GM19463 (cell line): ENCODE results near the gene RNF146.
"Not testable (repeated sequence)": the region's sequence is repeated elsewhere in the genome, so short reads cannot be mapped to it uniquely, and the experiment has no call there.

Source experiments
- ATAC-seq: cut with Tn5 transposase; IDR thresholded peaks from one replicate; pipeline ENCODE4 v1.9.1; 2021; ENCODE audit warnings: mild to moderate bottlenecking, moderate library complexity; ENCODE audit not compliant: unreplicated experiment

The RNF146 gene, protein sequence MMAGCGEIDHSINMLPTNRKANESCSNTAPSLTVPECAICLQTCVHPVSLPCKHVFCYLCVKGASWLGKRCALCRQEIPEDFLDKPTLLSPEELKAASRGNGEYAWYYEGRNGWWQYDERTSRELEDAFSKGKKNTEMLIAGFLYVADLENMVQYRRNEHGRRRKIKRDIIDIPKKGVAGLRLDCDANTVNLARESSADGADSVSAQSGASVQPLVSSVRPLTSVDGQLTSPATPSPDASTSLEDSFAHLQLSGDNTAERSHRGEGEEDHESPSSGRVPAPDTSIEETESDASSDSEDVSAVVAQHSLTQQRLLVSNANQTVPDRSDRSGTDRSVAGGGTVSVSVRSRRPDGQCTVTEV

DNA sequence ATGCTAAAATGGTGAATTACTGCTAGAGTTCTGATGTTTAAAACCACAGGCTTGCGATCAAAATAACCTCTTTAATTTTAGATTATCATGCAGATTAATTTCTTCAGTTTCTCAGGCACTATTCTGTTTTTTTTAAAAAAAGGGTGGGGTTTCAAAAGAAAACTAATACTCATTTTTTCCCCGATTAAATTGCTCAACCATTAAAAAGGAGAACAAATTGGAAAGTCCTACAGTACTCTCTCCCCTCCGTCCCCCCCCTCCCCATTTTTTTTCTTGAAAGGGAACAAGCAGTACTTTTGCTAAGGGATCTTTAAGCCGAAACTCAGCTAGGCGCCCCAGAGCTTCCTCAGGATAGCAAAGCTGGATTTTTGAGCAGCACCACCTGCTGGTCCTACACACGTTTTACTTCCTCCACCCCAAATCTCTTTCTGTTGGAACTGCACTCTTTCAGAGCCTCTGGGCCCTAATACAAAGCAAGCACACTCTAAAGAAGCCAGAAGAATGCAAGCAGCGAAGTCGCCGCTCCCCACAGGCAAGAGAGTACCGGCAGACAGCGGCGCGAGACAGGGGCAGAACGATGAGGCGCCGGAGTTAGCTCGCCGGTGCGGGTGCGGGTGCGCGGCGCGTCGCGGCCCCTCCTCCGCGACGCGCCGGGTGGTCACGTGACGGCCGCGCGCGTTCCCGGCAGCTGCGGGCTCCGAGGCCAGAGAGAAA is at the start of gene RNF146:
Gene RNF146 (plus strand): TSS at position 687 of the 714 bp plus-strand sequence. CDS start 13,475 bp downstream, outside the sequence.
- peak; percentile 79 for ATAC-seq

- no peak for ATAC-seq
Observed at GRCh38 chr6:127219869-127220268, 46.8 kb upstream of the RNF146 start.

DNA sequence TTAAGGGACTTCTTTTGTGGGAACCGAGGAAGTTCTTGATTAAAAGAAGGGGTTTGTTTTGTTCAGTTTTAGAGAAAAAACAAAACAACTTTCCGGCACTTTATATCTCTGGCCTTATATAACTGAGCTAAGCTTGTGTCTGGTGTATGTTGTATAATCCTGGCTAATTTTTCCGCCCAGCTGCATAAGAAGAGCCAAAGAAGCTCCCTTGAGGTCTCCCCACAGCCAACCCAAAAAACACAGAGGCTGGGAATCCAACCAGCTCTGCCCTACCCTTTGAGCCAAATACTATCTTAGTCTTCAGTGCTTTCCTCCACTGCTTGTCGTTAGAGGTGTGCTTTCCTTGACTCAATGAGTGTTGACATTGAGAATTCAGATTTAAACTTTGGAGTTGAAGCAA is 45.5 kb upstream of the RNF146 start:
- ATAC-seq, result no peak

DNA sequence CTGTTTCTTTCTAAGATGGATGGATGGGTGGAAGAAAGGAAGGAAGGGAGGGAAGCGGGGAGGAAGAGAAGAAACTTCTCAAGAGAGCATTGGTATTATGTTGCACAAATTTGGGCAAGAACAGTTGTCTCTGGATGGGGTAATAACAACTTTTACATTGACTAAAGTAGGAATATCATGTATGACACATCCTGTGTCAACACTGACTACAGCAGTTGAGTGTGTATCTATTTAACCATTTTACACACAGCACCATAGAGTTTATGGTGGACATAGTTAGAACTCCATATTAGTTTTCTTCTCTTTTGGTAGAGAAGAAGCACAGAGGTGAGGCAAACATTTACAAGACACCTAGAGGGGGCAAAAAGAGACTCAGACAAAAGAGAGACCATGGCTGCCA is 44.2 kb upstream of the RNF146 start:
- no peak for ATAC-seq

DNA sequence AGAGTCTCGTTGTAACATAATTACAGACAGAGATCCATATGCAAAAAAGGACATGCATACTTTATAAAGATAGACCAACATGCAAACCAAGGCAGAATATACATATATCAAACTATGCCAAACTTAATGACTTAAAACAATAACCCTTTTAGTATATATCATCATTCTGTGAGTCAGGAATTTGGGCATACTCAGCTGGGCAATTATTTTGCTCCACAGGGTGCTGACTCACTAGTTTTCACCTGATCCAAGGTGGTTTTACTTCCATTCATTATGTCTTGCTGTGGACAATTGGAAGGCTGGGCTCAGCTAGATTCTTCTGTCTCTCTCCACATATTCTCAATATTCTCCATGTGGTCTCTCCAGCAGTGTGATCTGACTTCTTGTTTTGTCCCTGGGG is 41.2 kb upstream of the RNF146 start:
- no peak for ATAC-seq

DNA sequence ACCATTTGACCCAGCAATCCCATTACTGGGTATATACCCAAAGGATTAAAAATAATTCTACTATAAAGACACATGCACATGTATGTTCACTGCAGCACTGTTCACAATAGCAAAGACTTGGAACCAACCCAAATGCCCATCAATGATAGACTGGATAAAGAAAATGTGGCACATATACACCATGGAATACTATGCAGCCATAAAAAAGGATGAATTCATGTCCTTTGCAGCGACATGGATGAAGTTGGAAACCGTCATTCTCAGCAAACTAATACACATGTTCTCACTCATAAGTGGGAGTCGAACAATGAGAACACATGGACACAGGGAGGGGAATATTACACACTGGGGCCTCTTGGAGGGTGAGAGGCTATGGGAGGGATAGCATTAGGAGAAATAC is 32.8 kb upstream of the RNF146 start:
- not testable (repeated sequence) for ATAC-seq

- ATAC-seq, result no peak
Observed at GRCh38 chr6:127243501-127243900, 23.2 kb upstream of the RNF146 start.

DNA sequence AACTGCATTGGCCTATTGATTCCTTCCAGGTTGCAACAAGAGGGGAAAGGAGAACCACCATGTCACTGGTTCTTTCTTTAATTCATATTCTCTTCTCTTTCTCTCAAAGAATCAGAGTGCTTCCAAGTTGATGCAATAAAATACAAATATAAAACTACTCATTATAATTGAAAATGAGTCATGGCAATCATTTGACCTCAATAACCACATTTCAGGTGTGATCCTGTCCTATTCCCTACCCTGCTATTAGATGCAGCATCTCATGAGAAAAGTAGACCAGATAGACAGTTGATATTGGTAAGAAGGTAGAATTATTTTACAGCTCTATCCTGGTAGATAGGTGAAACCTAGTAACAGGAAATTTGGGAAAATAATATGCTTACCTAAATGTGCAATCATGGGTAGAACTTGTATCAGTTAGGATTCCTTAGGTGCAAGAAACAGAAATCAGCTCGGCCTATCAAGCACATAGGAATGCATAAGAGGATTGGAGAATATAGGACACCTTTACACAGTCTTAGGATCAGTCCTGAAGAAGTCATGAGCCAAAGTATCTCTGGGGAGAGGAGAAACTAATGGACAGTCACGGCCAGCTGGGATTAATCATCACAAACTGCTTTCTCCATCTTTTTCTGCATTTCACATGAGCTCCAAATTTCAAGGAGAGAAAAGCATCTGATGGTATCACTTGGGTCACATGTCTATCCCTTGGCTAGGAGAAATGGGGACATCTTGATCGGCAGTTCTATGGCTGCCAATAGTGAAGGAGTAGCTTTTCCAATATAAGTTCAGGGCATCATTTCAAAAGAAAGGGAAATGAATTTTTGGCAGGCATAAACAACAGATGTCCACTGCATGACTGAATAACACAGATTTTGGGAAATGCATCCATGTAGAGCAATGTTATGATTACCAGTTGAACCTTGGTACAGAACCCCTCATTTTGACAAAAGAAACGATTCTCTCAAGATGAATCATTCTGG is 19.3 kb upstream of the RNF146 start:
- ATAC-seq, result no peak

GRCh38 chr6:127249621-127250020 is 17.0 kb upstream of the RNF146 start:
- ATAC-seq, result no peak

DNA sequence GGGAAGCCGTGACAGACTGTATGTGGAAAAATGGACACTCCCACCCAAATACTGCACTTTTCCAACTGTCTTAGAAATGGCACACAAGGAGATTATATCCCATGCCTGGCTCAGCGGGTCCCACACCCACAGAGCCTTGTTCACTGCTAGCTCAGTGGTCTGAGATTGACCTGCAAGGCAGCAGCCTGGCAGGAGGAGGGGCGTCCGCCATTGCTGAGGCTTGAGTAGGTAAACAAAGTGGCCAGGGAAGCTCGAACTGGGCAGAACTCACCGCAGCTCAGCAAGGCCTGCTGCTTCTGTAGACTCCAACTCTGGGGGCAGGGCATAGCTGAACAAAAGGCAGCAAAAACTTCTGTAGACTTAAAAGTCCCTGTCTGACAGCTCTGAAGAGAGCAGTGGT is 11.4 kb upstream of the RNF146 start:
- no peak for ATAC-seq

GRCh38 chr6:127262896-127263295 is 3.8 kb upstream of the RNF146 start:
- no peak for ATAC-seq

GRCh38 chr6:127263481-127263880 is 3.2 kb upstream of the RNF146 start:
- ATAC-seq, result no peak

- ATAC-seq, result peak; percentile 67
Observed at GRCh38 chr6:127266892-127267645, 405 bp downstream of the RNF146 start.

GRCh38 chr6:127267646-127268625 is 1.3 kb downstream of the RNF146 start:
- ATAC-seq, result no peak

GRCh38 chr6:127272576-127272975 is 5.9 kb downstream of the RNF146 start:
- no peak for ATAC-seq

GRCh38 chr6:127273499-127273898 is 6.8 kb downstream of the RNF146 start:
- no peak for ATAC-seq

DNA sequence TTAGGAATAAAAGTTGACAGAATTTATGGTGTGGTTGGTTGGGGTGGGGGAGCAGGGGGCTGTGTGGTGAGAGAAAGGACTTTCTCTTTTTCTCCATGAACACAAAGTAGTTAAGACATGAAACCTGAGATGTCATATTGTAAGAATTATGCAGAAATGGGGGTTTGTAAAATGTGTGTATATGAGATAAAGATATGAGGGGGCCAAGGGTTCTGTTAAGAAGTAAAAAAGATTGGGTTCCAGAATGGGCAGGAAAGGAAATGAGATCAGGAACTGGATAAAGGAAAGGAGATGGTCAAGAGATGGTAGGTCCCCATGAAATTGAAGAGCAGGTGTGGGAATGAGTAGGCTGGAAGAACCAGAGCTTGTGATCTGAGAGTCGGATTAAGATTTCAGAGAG is 9.7 kb downstream of the RNF146 start:
- no peak for ATAC-seq

- no peak for ATAC-seq
Observed at GRCh38 chr6:127277878-127278843, 11.5 kb downstream of the RNF146 start.
